H9 (cell line): ENCODE data around the gene ZNF264. TPM values are rescaled to one million over a fixed set of nuclear protein-coding genes. Genes with fewer than 3 reads are reported as not detected.
A peak's percentile ranks its signal among the peaks of the same experiment; 100 is the strongest.
"Not testable (repeated sequence)": the region's sequence is repeated elsewhere in the genome, so short reads cannot be mapped to it uniquely, and the experiment has no call there.

Experiments used
- DNase-seq: peaks from one replicate; pipeline ENCODE4 v3.0.0-alpha.2; 2017
- H2AFZ ChIP-seq: one replicate; pipeline ENCODE4 v1.6.1; 2013; ENCODE audit warnings: mild to moderate bottlenecking, low read length, control low read depth, moderate library complexity
- H2AK5ac ChIP-seq: 2 replicates; pipeline ENCODE4 v1.6.1; 2013; ENCODE audit warnings: low read length, control low read depth, mixed read lengths; ENCODE audit not compliant: insufficient read length
- H2BK120ac ChIP-seq: one replicate; pipeline ENCODE4 v1.6.1; 2013; ENCODE audit warnings: low read depth, mild to moderate bottlenecking, low read length, control low read depth, inconsistent platforms; ENCODE audit not compliant: poor library complexity, severe bottlenecking
- H2BK12ac ChIP-seq: 2 replicates; pipeline ENCODE4 v1.6.1; 2013; ENCODE audit warnings: low read length, control low read depth, mixed read lengths, low read depth; ENCODE audit not compliant: insufficient read length
- H2BK15ac ChIP-seq: 2 replicates; pipeline ENCODE4 v1.6.1; 2013; ENCODE audit warnings: low read depth, low read length, control low read depth
- H2BK20ac ChIP-seq: one replicate; pipeline ENCODE4 v1.6.1; 2013; ENCODE audit warnings: low read depth, mild to moderate bottlenecking, low read length, control low read depth, inconsistent platforms; ENCODE audit not compliant: poor library complexity, severe bottlenecking
- H2BK5ac ChIP-seq: 2 replicates; pipeline ENCODE4 v1.6.1; 2013; ENCODE audit warnings: low read length, control low read depth, mixed read lengths; ENCODE audit not compliant: insufficient read length
- H3K14ac ChIP-seq: 2 replicates; pipeline ENCODE4 v1.6.1; 2013; ENCODE audit warnings: low read length, control low read depth; ENCODE audit not compliant: insufficient read depth
- H3K18ac ChIP-seq: 2 replicates; pipeline ENCODE4 v1.6.1; 2013; ENCODE audit warnings: low read depth, mild to moderate bottlenecking, mixed read lengths, low read length, control low read depth; ENCODE audit not compliant: insufficient read length
- H3K23ac ChIP-seq: 2 replicates; pipeline ENCODE4 v1.6.1; 2013; ENCODE audit warnings: low read length, control low read depth, mixed read lengths, low read depth; ENCODE audit not compliant: insufficient read length
- H3K23me2 ChIP-seq: 2 replicates; pipeline ENCODE4 v1.6.1; 2013; ENCODE audit warnings: low read depth, mild to moderate bottlenecking, mixed read lengths, low read length, control low read depth; ENCODE audit not compliant: insufficient read length, poor library complexity, severe bottlenecking
- H3K27ac ChIP-seq: 2 replicates; pipeline ENCODE4 v1.5.1; 2013; ENCODE audit warnings: low read length, control low read depth, mixed read lengths, low read depth; ENCODE audit not compliant: insufficient read length
- H3K27me3 ChIP-seq: 2 replicates; pipeline ENCODE4 v1.6.1; 2013; ENCODE audit warnings: low read length, control low read depth, inconsistent platforms; ENCODE audit not compliant: insufficient read depth
- H3K4ac ChIP-seq: 2 replicates; pipeline ENCODE4 v1.6.1; 2013; ENCODE audit warnings: low read depth, mild to moderate bottlenecking, control low read depth, inconsistent platforms, low read length, moderate library complexity
- H3K4me1 ChIP-seq: 2 replicates; pipeline ENCODE4 v1.6.1; 2013; ENCODE audit warnings: low read length, control low read depth, inconsistent platforms; ENCODE audit not compliant: insufficient read depth
- H3K4me2 ChIP-seq: 2 replicates; pipeline ENCODE4 v1.6.1; 2013; ENCODE audit warnings: low read length, control low read depth, mixed read lengths; ENCODE audit not compliant: insufficient read length, insufficient read depth
- H3K56ac ChIP-seq: 2 replicates; pipeline ENCODE4 v1.6.1; 2013; ENCODE audit warnings: low read depth, mild to moderate bottlenecking, mixed read lengths, low read length, control low read depth; ENCODE audit not compliant: insufficient read length
- H3K79me1 ChIP-seq: 2 replicates; pipeline ENCODE4 v1.6.1; 2013; ENCODE audit warnings: low read depth, mild to moderate bottlenecking, moderate library complexity, low read length, control low read depth, inconsistent platforms; ENCODE audit not compliant: insufficient read depth, poor library complexity, severe bottlenecking
- H3K79me2 ChIP-seq: 2 replicates; pipeline ENCODE4 v1.6.1; 2013; ENCODE audit warnings: low read length, control low read depth, inconsistent platforms; ENCODE audit not compliant: insufficient read depth
- H3K9ac ChIP-seq: 2 replicates; pipeline ENCODE4 v1.6.1; 2013; ENCODE audit warnings: low read length, control low read depth, mixed read lengths; ENCODE audit not compliant: insufficient read length; ENCODE audit errors: extremely low read depth
- H3K9me3 ChIP-seq: one replicate; pipeline ENCODE4 v1.6.1; 2013; ENCODE audit warnings: low read depth, low read length, inconsistent platforms; ENCODE audit not compliant: control insufficient read depth
- H3T11ph ChIP-seq: one replicate; pipeline ENCODE4 v1.6.1; 2013; ENCODE audit warnings: mild to moderate bottlenecking, low read length, control low read depth, inconsistent platforms
- H4K20me1 ChIP-seq: one replicate; pipeline ENCODE4 v1.6.1; 2013; ENCODE audit not compliant: control insufficient read depth, insufficient read length, insufficient read depth
- H4K5ac ChIP-seq: 2 replicates; pipeline ENCODE4 v1.6.1; 2013; ENCODE audit warnings: low read depth, mild to moderate bottlenecking, mixed read lengths, low read length, control low read depth; ENCODE audit not compliant: insufficient read length
- H4K8ac ChIP-seq: replicated peaks from 2 replicates; pipeline ENCODE4 v1.6.1; 2013; ENCODE audit warnings: low read length, control low read depth, mixed read lengths, low read depth; ENCODE audit not compliant: insufficient read length
- H4K91ac ChIP-seq: 2 replicates; pipeline ENCODE4 v1.6.1; 2013; ENCODE audit warnings: low read depth, mild to moderate bottlenecking, moderate library complexity, mixed read lengths, low read length, control low read depth; ENCODE audit not compliant: insufficient read length
- H3K27ac Mint-ChIP-seq, 3 experiments: 2 replicates in 2 of 3; 3 replicates in 1 of 3; pipeline ENCODE4 v1.8.0; 2020 to 2021; ENCODE audit warnings: mixed read lengths in 3 of 3, mild to moderate bottlenecking in 1 of 3, moderate library complexity in 1 of 3
- H3K27me3 Mint-ChIP-seq: 2 replicates; pipeline ENCODE4 v1.8.0; 2021; ENCODE audit warnings: low read depth, mild to moderate bottlenecking, moderate library complexity, mixed read lengths
- H3K36me3 Mint-ChIP-seq, 3 experiments: 2 replicates in 2 of 3; 3 replicates in 1 of 3; pipeline ENCODE4 v1.8.0; 2020 to 2021; ENCODE audit warnings: low read depth in 3 of 3, mixed read lengths in 3 of 3; ENCODE audit not compliant: insufficient read depth in 1 of 3
- H3K4me1 Mint-ChIP-seq, 2 experiments: 2 replicates each; pipeline ENCODE4 v1.8.0; 2020; ENCODE audit warnings: mixed read lengths in 2 of 2
- H3K4me3 Mint-ChIP-seq, 2 experiments: 2 replicates in 1 of 2; 3 replicates in 1 of 2; pipeline ENCODE4 v1.8.0; 2020 to 2021; ENCODE audit warnings: mild to moderate bottlenecking in 2 of 2, mixed read lengths in 2 of 2, moderate library complexity in 1 of 2
- H3K9me3 Mint-ChIP-seq, 2 experiments: 2 replicates in 1 of 2; 3 replicates in 1 of 2; pipeline ENCODE4 v1.8.0; 2020; ENCODE audit warnings: mild to moderate bottlenecking in 2 of 2, mixed read lengths in 2 of 2, moderate library complexity in 1 of 2
- CTCF ChIP-seq: fragments of 200-600 bp; sonication (generic); conservative IDR thresholded peaks from 3 replicates; pipeline ENCODE4 v1.8.0; 2021; ENCODE audit warnings: antibody characterized with exemption, mild to moderate bottlenecking
- WGBS: extraction: QIAGEN DNeasy Blood & Tissue Kit; methylation state at CpG from one replicate; pipeline ENCODE4 v1.1.7; 2013; ENCODE audit warnings: missing lambda C conversion rate, low lambda C conversion rate, mixed read lengths; ENCODE audit not compliant: insufficient read length; ENCODE audit errors: extremely low coverage; 5-methylcytosine and 5-hydroxymethylcytosine counted together
- total RNA-seq: library from RNA; stranded (reverse); gene quantifications from 2 replicates; pipeline ENCODE4 v1.2.1, GENCODE V29; 2021

Gene ZNF264
- total RNA-seq, 1 experiment from 2014 or later, result 25.3 TPM

DNA sequence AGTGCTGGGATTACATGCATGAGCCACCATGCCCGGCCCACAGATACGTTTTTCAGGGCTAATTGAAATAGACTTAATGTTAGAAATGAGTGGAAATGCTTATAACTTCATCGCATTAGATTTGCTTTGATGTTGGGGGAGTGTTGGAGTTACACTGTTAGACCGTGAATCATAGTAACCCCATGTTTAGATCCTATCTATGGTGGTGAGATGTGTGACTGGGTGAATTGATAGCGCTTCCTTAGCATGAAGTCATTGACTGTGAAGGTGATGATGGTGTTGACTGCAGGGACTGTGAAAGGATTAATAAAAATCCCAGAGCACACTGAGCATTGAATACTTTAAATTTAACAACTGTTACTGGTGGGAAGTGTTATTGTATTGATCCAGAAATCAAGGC, 1.7 kb downstream of the ZNF264 start:
- Histone ChIP-seq H2BK12ac (no peak overlapping the region), H2AFZ (no peak overlapping the region), H2BK15ac (no peak overlapping the region), H3K4me2 (no peak overlapping the region), H2BK5ac (no peak overlapping the region), H2AK5ac (no peak overlapping the region), H4K91ac (no peak overlapping the region), H4K8ac (no peak overlapping the region), H3K4ac (no peak overlapping the region), H3T11ph (no peak overlapping the region), H3K79me1 (no peaks in the 10 kb centered on the region), H3K23ac (no peak overlapping the region), H3K14ac (no peak overlapping the region), H3K4me1 (no peaks in the 10 kb centered on the region), H3K79me2 (peaks cover 8% of the 10 kb centered on the region; the same call in 1 of the 2 replicates), H3K9ac (no peak overlapping the region), H3K9me3 (peaks cover 10% of the 10 kb centered on the region), H3K23me2 (peaks cover 12% of the 10 kb centered on the region), H3K27me3 (no peaks in the 10 kb centered on the region), H3K56ac (no peak overlapping the region), H2BK120ac (no peak overlapping the region), H3K27ac (no peak overlapping the region), H2BK20ac (no peak overlapping the region), H4K5ac (no peak overlapping the region), H3K18ac (no peak overlapping the region), H4K20me1 (no peaks in the 10 kb centered on the region)
- no CpG with 5 or more reads among the region's 5 CpGs for WGBS
- no peak for TF ChIP-seq CTCF
- H3K27ac Mint-ChIP-seq, result no peak overlapping the region
- peaks cover 26 to 28% of the 10 kb centered on the region in 2 experiments for H3K9me3 Mint-ChIP-seq
- peaks cover 16% of the 10 kb centered on the region for H3K27me3 Mint-ChIP-seq
- H3K36me3 Mint-ChIP-seq, result peaks cover 53 to 65% (median 64%) of the 10 kb centered on the region in 3 experiments
- H3K4me1 Mint-ChIP-seq, result peaks cover 12 to 17% of the 10 kb centered on the region in 2 experiments
- DNase-seq, result no peak
- peak overlapping the region; percentile 95 to 97 for H3K4me3 Mint-ChIP-seq

GRCh38 chr19:57197874-57198273, 6.6 kb downstream of the ZNF264 start:
- not testable (repeated sequence) for H3K27ac ChIP-seq, H2BK20ac ChIP-seq, H3K79me1 ChIP-seq, H3K4me2 ChIP-seq, H3K23me2 ChIP-seq, H4K20me1 ChIP-seq, H3K27me3 Mint-ChIP-seq, H3K9ac ChIP-seq, H2BK5ac ChIP-seq, H4K8ac ChIP-seq, H2BK120ac ChIP-seq, H3K18ac ChIP-seq, H4K91ac ChIP-seq, H3K23ac ChIP-seq, H2AK5ac ChIP-seq, H4K5ac ChIP-seq, H3K27me3 ChIP-seq, H3K4me1 ChIP-seq, H2AFZ ChIP-seq, H3K56ac ChIP-seq, H3K9me3 Mint-ChIP-seq, H3K4ac ChIP-seq, H3T11ph ChIP-seq, DNase-seq, H3K4me3 Mint-ChIP-seq, H3K9me3 ChIP-seq, H3K14ac ChIP-seq, H3K27ac Mint-ChIP-seq, H3K4me1 Mint-ChIP-seq, H2BK15ac ChIP-seq, H2BK12ac ChIP-seq, H3K79me2 ChIP-seq
- WGBS, result no CpG with 5 or more reads among the region's 6 CpGs
- peaks cover 39 to 60% (median 49%) of the 10 kb centered on the region in 3 experiments for H3K36me3 Mint-ChIP-seq
